ENCODE measurements around the gene SPOCD1.
A peak's percentile ranks its signal among the peaks of the same experiment; 100 is the strongest.

SPOCD1 gene

GRCh38 chr1:31762726-31763670 is 52.8 kb downstream of the SPOCD1 start:
- peak; percentile 46 for DNase-seq (ENCODE audit: low read depth)
- no peak overlapping the region; the same call in 1 of the 2 replicates for H3K4me3 ChIP-seq (ENCODE audit: low read depth, low read length)
- peak; percentile 45 for TF ChIP-seq CTCF (IDR thresholded peaks at IDR 0.05; ENCODE audit: insufficient read depth, low read depth, low read length, missing control alignments)

DNA sequence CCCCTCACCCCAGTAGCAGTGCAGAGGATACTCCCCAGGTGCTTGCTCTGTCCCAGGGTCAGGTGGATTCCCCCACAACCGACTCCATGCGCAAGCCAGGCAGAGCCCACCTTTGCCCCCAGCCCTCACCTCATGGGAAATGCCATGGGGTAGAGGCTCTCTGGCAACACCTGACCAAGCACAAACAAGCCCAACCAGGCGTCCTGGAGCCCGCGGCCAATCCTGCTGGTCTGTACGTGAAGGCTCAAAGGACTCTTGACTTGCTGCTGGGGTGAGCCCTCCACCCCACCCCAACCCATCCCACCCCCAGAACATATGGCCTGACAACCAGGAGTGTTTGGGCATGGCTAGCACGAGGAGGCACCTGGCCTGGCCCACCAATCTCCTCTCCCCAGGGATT is 53.5 kb downstream of the SPOCD1 start:
- H3K4me3 ChIP-seq (ENCODE audit: low read depth, low read length), result no peak overlapping the region
- no peak for TF ChIP-seq CTCF (IDR thresholded peaks at IDR 0.05; ENCODE audit: insufficient read depth, low read depth, low read length, missing control alignments)
- no peak for DNase-seq (ENCODE audit: low read depth)

DNA sequence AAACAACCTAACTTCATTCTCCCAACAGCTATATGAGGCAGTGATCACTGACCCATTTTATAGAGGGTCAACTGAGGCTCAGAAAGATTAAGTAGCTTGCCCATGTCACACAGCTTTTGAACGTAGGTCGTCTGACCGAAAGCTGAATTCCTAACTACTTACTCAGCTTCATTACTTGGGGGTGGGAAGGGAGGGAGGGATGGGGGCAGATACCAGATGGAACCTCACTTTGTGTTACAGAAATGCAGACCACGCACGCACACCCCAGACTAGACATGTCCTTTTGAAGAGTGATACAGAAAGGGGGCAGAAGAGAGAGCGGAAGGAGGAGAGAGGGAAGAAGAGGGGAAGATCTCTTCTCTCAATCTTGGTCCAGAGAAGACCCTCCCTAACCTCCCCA is 53.9 kb downstream of the SPOCD1 start:
- TF ChIP-seq CTCF (IDR thresholded peaks at IDR 0.05; ENCODE audit: insufficient read depth, low read depth, low read length, missing control alignments), result no peak
- no peak overlapping the region for H3K4me3 ChIP-seq (ENCODE audit: low read depth, low read length)
- no peak for DNase-seq (ENCODE audit: low read depth)

DNA sequence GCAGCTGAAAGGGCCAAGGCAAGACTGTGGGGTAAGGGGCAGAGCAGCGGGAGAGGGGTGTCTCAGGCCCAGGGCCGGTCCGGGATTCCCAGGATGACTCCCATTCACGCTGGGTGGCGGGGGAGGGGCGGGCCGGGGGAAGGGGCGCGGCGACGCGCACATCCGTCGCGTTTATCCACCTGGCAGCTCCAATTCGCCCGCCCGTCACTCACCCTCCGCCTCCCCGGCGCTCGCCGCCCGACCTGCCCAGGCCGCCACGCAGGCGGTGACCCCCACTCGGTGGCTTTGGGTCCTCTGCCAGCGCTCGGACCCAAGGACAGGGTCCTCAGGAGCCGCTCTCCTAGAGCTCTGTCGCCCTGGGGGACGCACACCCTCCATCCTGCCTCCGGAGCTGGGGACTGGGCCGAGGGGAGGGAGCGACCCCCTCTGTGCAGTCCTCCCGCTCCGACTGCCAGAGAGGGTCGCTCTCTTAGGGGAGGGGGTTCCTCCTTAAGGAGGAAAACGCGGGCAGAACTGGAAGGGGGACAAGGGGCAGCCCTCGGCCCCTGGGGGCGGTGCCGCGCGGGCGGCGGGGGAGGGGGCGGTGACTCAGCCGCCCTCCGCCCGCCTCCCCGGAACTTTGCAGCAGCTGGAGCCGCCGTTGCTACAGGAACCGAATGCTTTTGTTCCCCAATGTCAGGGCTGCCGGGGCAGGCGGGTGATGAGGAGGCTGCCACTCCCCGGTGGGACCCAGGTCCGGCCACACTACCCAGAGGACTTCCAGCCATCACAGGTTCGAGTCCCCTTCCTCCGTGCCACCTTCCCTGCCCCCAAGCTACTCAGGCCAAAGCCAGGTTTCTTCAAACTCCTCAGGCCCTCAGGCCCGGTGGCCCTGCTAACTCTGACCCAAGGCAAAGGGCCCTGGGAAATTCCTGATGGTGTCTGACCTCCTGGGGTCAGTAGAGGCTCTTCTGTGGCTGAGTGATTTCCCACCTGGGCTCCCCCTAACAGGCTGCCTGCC is 55.1 kb downstream of the SPOCD1 start:
- peak; percentile 38 for DNase-seq (ENCODE audit: low read depth)
- 0 out of 2 replicates have a peak overlapping the region, but pooled peaks have one; percentile 20 for H3K4me3 ChIP-seq (ENCODE audit: low read depth, low read length)
- TF ChIP-seq CTCF (IDR thresholded peaks at IDR 0.05; ENCODE audit: insufficient read depth, low read depth, low read length, missing control alignments), result no peak

GRCh38 chr1:31759298-31760023 is 56.4 kb downstream of the SPOCD1 start:
- no peak for TF ChIP-seq CTCF (IDR thresholded peaks at IDR 0.05; ENCODE audit: insufficient read depth, low read depth, low read length, missing control alignments)
- DNase-seq (ENCODE audit: low read depth), result no peak
- no peak overlapping the region for H3K4me3 ChIP-seq (ENCODE audit: low read depth, low read length)

DNA sequence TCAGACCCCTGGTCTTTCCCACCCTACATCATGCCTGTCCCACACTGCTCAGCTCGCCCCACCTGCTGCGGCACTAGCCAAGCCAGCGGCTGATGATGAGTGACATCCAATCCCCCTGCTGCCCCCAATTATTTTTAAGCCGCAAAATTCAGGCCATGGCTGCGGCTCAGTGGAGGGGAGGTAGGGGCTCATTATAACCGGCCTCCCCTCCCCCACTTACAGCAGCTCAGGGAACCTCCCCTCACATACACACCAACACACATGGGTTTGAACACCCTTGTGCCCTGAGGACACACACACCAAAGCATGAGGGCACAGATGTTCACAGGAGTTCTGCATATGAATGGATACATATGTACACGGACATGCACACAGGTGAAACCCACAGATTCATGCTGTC is 57.0 kb downstream of the SPOCD1 start:
- DNase-seq (ENCODE audit: low read depth), result no peak
- no peak for TF ChIP-seq CTCF (IDR thresholded peaks at IDR 0.05; ENCODE audit: insufficient read depth, low read depth, low read length, missing control alignments)
- H3K4me3 ChIP-seq (ENCODE audit: low read depth, low read length), result no peak overlapping the region

All from GM12865 (cell line).